ENCODE results near the gene SMPDL3B. TPM values are rescaled to one million over a fixed set of nuclear protein-coding genes. Genes with fewer than 3 reads are reported as not detected.

The SMPDL3B gene
- total and polyA plus RNA-seq, 2 of the 4 experiments (the other 2 are of a cell fraction): not detected

- peak overlapping the region; percentile 62 for H3K4me2 ChIP-seq (ENCODE audit: low read depth, low read length)
- no peak overlapping the region for H3K9ac ChIP-seq (ENCODE audit: low read depth, low read length)
- H3K9me3 ChIP-seq (ENCODE audit: control insufficient read depth, insufficient read depth, low read length): peaks cover 6% of the 10 kb centered on the region
- H3K23ac ChIP-seq (ENCODE audit: low read depth, low read length): no peak overlapping the region
- peak overlapping the region; percentile 78 for H2AK9ac ChIP-seq (replicated peaks; ENCODE audit: low read depth, low read length, poor library complexity)
- peak overlapping the region; percentile 16; the same call in 1 of the 2 replicates for H3K18ac ChIP-seq (ENCODE audit: low read depth, low read length)
- H2BK15ac ChIP-seq (ENCODE audit: low read depth, low read length): peak overlapping the region; percentile 7; the same call in 1 of the 3 replicates
- 0 out of 2 replicates have a peak overlapping the region, but pooled peaks have one; percentile 10 for H3K27ac ChIP-seq (ENCODE audit: insufficient read depth, low read length)
- peak overlapping the region; percentile 49 for H3K4ac ChIP-seq (ENCODE audit: low read depth, low read length)
- H3K56ac ChIP-seq (ENCODE audit: extremely low read depth, insufficient read depth, low read length): no peak overlapping the region
- WGBS, 2 experiments (ENCODE audit: extremely low coverage in 2 of 2, insufficient read length in 1 of 2): no CpG with 5 or more reads among the region's 7 CpGs
- H2BK20ac ChIP-seq (ENCODE audit: low read depth, low read length): peak overlapping the region; percentile 13; the same call in 1 of the 2 replicates
- H4K8ac ChIP-seq (ENCODE audit: low read depth in 2 of 2, low read length in 2 of 2): peak overlapping the region; percentile 87 to 94
- H4K5ac ChIP-seq (ENCODE audit: low read depth, low read length): peak overlapping the region; percentile 96
- peak overlapping the region; percentile 98 for H2AFZ ChIP-seq (replicated peaks; ENCODE audit: low read length, poor library complexity)
- no TSS peak for BruUV-seq (replicated peaks)
- H4K20me1 ChIP-seq (ENCODE audit: insufficient read depth, low read length): no peaks in the 10 kb centered on the region
- H2BK120ac ChIP-seq (ENCODE audit: low read depth, low read length): peak overlapping the region; percentile 57
- H3K9me1 ChIP-seq (ENCODE audit: insufficient read depth, low read length): no peaks in the 10 kb centered on the region
- dilution Hi-C loops (cut with HindIII; ENCODE audit: low sequenced_read_pairs, unreplicated experiment) (no loop called here), intact Hi-C loops (cut with micrococcal nuclease) (no loop called here), in situ Hi-C loops (cut with MboI; ENCODE audit: low sequenced_read_pairs) (no loop called here)
- no peak for DNase-seq
- no peaks in the 10 kb centered on the region for H3K27me3 ChIP-seq (ENCODE audit: control insufficient read depth, insufficient read depth, low read length)
- peaks cover 6 to 18% of the 10 kb centered on the region in 2 experiments; a peak in 3 of 4 replicates for H3K79me1 ChIP-seq (ENCODE audit: low read depth in 1 of 2, low read length in 2 of 2)
- H3K36me3 ChIP-seq (ENCODE audit: control insufficient read depth, insufficient read depth, low read length): no peaks in the 10 kb centered on the region
- H2BK5ac ChIP-seq (ENCODE audit: low read depth, low read length, poor library complexity, severe bottlenecking): no peak overlapping the region
- TF ChIP-seq MXI1 (IDR thresholded peaks at IDR 0.05; ENCODE audit: borderline replicate concordance, low read depth, low read length) (no peak), RAD21 (IDR thresholded peaks at IDR 0.05; ENCODE audit: low read length) (no peak), USF2 (IDR thresholded peaks at IDR 0.05; ENCODE audit: low read depth, low read length) (no peak), FOS (IDR thresholded peaks at IDR 0.05; ENCODE audit: low read depth, low read length) (no peak), CEBPB (IDR thresholded peaks at IDR 0.05; ENCODE audit: low read depth, low read length) (no peak), CTCF (conservative IDR thresholded peaks at IDR 0.05; ENCODE audit: low read depth, low read length) (no peak), POLR2A (IDR thresholded peaks at IDR 0.05; ENCODE audit: low read depth, low read length) (no peak)
- H3K14ac ChIP-seq (replicated peaks; ENCODE audit: low read depth, low read length): no peak overlapping the region
- peak overlapping the region; percentile 28; the same call in 1 of the 2 replicates for H2AK5ac ChIP-seq (ENCODE audit: low read depth, low read length)
- H3K4me1 ChIP-seq (ENCODE audit: control insufficient read depth, insufficient read depth, low read length): no peaks in the 10 kb centered on the region
- H3K4me3 ChIP-seq (ENCODE audit: insufficient read depth, low read depth, low read length): peak overlapping the region; percentile 29; the same call in 1 of the 2 replicates
- H4K91ac ChIP-seq (ENCODE audit: insufficient read depth, low read depth, low read length): peak overlapping the region; percentile 74
- no peak for ATAC-seq (ENCODE audit: low read depth)
- CTCF ChIA-PET: no interaction called here
- POLR2A ChIA-PET (ENCODE audit: unreplicated experiment): no interaction called here
Observed at GRCh38 chr1:27915082-27915575, 19.7 kb upstream of the SMPDL3B start.

Measured in IMR-90 (cell line).